OCI-LY3 (cell line): ENCODE results near the gene TSGA10.

Source experiments
- EZH2phosphoT487 ChIP-seq: fragments of 200-600 bp; shearing (Covaris generic); IDR thresholded peaks from 2 replicates; pipeline ENCODE4 v1.6.1; 2018; ENCODE audit warnings: antibody characterized with exemption, mixed run types, low read depth
- TF ChIP-seq, protein P1 (sequence below): fragments of 200-600, 300-600 bp; sonication (generic); IDR thresholded peaks from 2 replicates; pipeline ENCODE4 v1.5.1; 2014; ENCODE audit warnings: antibody characterized with exemption, low read length, low read depth

DNA sequence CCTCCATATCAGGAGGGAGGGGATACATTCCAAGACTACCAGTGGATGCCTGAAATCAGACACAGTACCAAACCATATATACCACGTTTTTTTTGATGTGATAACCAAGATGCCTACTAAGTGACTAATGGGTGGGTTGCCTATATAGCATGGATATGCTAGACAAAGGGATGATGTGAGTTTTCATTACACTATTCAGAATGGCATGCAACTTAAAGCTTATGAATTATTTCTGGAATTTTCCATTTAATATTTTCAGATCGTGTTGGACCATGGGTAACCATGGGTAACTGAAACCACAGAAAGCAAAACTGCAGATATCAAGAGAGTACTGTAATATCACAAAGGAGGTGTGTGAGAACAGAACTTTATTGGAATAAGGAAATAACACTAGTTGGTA, 179.1 kb downstream of the TSGA10 start:
- TF ChIP-seq, protein P1, sequence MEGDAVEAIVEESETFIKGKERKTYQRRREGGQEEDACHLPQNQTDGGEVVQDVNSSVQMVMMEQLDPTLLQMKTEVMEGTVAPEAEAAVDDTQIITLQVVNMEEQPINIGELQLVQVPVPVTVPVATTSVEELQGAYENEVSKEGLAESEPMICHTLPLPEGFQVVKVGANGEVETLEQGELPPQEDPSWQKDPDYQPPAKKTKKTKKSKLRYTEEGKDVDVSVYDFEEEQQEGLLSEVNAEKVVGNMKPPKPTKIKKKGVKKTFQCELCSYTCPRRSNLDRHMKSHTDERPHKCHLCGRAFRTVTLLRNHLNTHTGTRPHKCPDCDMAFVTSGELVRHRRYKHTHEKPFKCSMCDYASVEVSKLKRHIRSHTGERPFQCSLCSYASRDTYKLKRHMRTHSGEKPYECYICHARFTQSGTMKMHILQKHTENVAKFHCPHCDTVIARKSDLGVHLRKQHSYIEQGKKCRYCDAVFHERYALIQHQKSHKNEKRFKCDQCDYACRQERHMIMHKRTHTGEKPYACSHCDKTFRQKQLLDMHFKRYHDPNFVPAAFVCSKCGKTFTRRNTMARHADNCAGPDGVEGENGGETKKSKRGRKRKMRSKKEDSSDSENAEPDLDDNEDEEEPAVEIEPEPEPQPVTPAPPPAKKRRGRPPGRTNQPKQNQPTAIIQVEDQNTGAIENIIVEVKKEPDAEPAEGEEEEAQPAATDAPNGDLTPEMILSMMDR = no peak
- no peak for TF ChIP-seq EZH2phosphoT487
